ENCODE measurements around the gene RAB15.
"Not testable (repeated sequence)": the region's sequence is repeated elsewhere in the genome, so short reads cannot be mapped to it uniquely, and the experiment has no call there.

Gene RAB15

GRCh38 chr14:64937821-64938193 is 34.3 kb downstream of the RAB15 start:
- DNase-seq (ENCODE audit: low read depth, low spot score), result no peak

GRCh38 chr14:64937171-64937820 is 34.8 kb downstream of the RAB15 start:
- no peak for DNase-seq (ENCODE audit: low read depth, low spot score)

- DNase-seq (ENCODE audit: low read depth, low spot score), result no peak
Measured at GRCh38 chr14:64935508-64935907, 36.6 kb downstream of the RAB15 start.

- DNase-seq (ENCODE audit: low read depth, low spot score), result no peak
Measured at GRCh38 chr14:64934338-64934929, 37.7 kb downstream of the RAB15 start.

GRCh38 chr14:64932231-64932630 is 39.9 kb downstream of the RAB15 start:
- DNase-seq (ENCODE audit: low read depth, low spot score), result no peak

- DNase-seq (ENCODE audit: low read depth, low spot score), result no peak
Measured at GRCh38 chr14:64931123-64931522, 41.0 kb downstream of the RAB15 start.

- no peak for DNase-seq (ENCODE audit: low read depth, low spot score)
Measured at GRCh38 chr14:64930085-64930843, 41.9 kb downstream of the RAB15 start.

- no peak for DNase-seq (ENCODE audit: low read depth, low spot score)
Measured at GRCh38 chr14:64929014-64929359, 43.1 kb downstream of the RAB15 start.

- DNase-seq (ENCODE audit: low read depth, low spot score), result no peak
Measured at GRCh38 chr14:64928239-64929013, 43.7 kb downstream of the RAB15 start.

- no peak for DNase-seq (ENCODE audit: low read depth, low spot score)
Measured at GRCh38 chr14:64927031-64927430, 45.1 kb downstream of the RAB15 start.

GRCh38 chr14:64926398-64926995 is 45.6 kb downstream of the RAB15 start:
- DNase-seq (ENCODE audit: low read depth, low spot score), result no peak

- no peak for DNase-seq (ENCODE audit: low read depth, low spot score)
Measured at GRCh38 chr14:64923015-64923414, 49.1 kb downstream of the RAB15 start.

GRCh38 chr14:64920465-64920864 is 51.7 kb downstream of the RAB15 start:
- no peak for DNase-seq (ENCODE audit: low read depth, low spot score)

- no peak for DNase-seq (ENCODE audit: low read depth, low spot score)
Measured at GRCh38 chr14:64919618-64920017, 52.5 kb downstream of the RAB15 start.

- DNase-seq (ENCODE audit: low read depth, low spot score), result no peak
Measured at GRCh38 chr14:64919215-64919614, 52.9 kb downstream of the RAB15 start.

GRCh38 chr14:64918216-64918615 is 53.9 kb downstream of the RAB15 start:
- DNase-seq (ENCODE audit: low read depth, low spot score), result no peak

GRCh38 chr14:64915797-64916196 is 56.3 kb downstream of the RAB15 start:
- no peak for DNase-seq (ENCODE audit: low read depth, low spot score)

- no peak for DNase-seq (ENCODE audit: low read depth, low spot score)
Measured at GRCh38 chr14:64915029-64915424, 57.1 kb downstream of the RAB15 start.

GRCh38 chr14:64914237-64915028 is 57.7 kb downstream of the RAB15 start, which contains the start of gene CHURC1:
Gene CHURC1 (plus strand): TSS chr14:64914455. CDS start chr14:64914496, 41 bp downstream.
- peak; percentile 96 for DNase-seq (ENCODE audit: low read depth, low spot score)

- DNase-seq (ENCODE audit: low read depth, low spot score), result not testable (repeated sequence)
Measured at GRCh38 chr14:64913477-64913876, 58.7 kb downstream of the RAB15 start.

GRCh38 chr14:64912261-64912660 is 59.9 kb downstream of the RAB15 start:
- no peak for DNase-seq (ENCODE audit: low read depth, low spot score)

All from iPS DF 19.7 (cell line).